ENCODE data around the gene INPP5D. TPM values are rescaled to one million over a fixed set of nuclear protein-coding genes. Genes with fewer than 3 reads are reported as not detected.

The INPP5D gene
- total RNA-seq, 1 donor from 2014 or later, result 26.6 TPM

GRCh38 chr2:233244818-233245217 lies 184.7 kb downstream of the INPP5D start:
- H3K36me3 ChIP-seq (ENCODE audit: control insufficient read depth, insufficient read depth, low read length), result no peaks in the 10 kb centered on the region
- no peaks in the 10 kb centered on the region for H3K27me3 ChIP-seq (ENCODE audit: control insufficient read depth, insufficient read depth, low read length)
- TF ChIP-seq, protein P1, sequence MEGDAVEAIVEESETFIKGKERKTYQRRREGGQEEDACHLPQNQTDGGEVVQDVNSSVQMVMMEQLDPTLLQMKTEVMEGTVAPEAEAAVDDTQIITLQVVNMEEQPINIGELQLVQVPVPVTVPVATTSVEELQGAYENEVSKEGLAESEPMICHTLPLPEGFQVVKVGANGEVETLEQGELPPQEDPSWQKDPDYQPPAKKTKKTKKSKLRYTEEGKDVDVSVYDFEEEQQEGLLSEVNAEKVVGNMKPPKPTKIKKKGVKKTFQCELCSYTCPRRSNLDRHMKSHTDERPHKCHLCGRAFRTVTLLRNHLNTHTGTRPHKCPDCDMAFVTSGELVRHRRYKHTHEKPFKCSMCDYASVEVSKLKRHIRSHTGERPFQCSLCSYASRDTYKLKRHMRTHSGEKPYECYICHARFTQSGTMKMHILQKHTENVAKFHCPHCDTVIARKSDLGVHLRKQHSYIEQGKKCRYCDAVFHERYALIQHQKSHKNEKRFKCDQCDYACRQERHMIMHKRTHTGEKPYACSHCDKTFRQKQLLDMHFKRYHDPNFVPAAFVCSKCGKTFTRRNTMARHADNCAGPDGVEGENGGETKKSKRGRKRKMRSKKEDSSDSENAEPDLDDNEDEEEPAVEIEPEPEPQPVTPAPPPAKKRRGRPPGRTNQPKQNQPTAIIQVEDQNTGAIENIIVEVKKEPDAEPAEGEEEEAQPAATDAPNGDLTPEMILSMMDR (IDR thresholded peaks at IDR 0.05; ENCODE audit: insufficient read depth, low read length, severe bottlenecking), result no peak
- DNase-seq (ENCODE audit: low read depth) (peak; percentile 87), FAIRE-seq (no peak)
- no peak overlapping the region for H3K4me3 ChIP-seq (ENCODE audit: low read depth, low read length)

DNA sequence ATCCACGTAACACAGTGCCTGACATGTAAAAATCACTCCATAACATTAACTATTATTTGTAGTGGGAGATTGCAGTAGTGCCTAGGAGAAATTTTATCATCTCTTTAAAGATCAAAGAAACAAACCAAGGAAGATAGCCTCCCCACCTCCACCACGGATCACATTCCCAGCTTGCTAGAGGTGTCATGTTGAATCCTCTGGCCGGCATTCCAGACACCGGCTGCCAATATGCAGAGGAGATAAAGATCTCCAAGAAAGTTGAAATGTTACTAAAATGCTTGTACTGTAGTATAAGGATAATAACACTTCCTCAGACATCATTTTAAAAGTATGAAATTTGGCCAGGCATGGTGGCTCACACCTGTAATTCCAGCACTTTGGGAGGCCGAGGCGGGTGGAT lies 185.3 kb downstream of the INPP5D start:
- no peaks in the 10 kb centered on the region for H3K27me3 ChIP-seq (ENCODE audit: control insufficient read depth, insufficient read depth, low read length)
- no peak for FAIRE-seq
- TF ChIP-seq, protein P1 (IDR thresholded peaks at IDR 0.05; ENCODE audit: insufficient read depth, low read length, severe bottlenecking), result no peak
- no peak for DNase-seq (ENCODE audit: low read depth)
- H3K36me3 ChIP-seq (ENCODE audit: control insufficient read depth, insufficient read depth, low read length), result no peaks in the 10 kb centered on the region
- H3K4me3 ChIP-seq (ENCODE audit: low read depth, low read length), result no peak overlapping the region

- FAIRE-seq (no peak), DNase-seq (ENCODE audit: low read depth) (peak; percentile 44)
- Histone ChIP-seq H3K36me3 (ENCODE audit: control insufficient read depth, insufficient read depth, low read length) (no peaks in the 10 kb centered on the region), H3K4me3 (ENCODE audit: low read depth, low read length) (no peak overlapping the region), H3K27me3 (ENCODE audit: control insufficient read depth, insufficient read depth, low read length) (no peaks in the 10 kb centered on the region)
- TF ChIP-seq, protein P1 (IDR thresholded peaks at IDR 0.05; ENCODE audit: insufficient read depth, low read length, severe bottlenecking), result no peak
These were observed 187.0 kb downstream of the INPP5D start for GRCh38 chr2:233247116-233247515.

GRCh38 chr2:233247744-233248143 lies 187.6 kb downstream of the INPP5D start:
- DNase-seq (ENCODE audit: low read depth) (peak; percentile 100), FAIRE-seq (no peak)
- Histone ChIP-seq H3K4me3 (ENCODE audit: low read depth, low read length) (no peak overlapping the region), H3K27me3 (ENCODE audit: control insufficient read depth, insufficient read depth, low read length) (no peaks in the 10 kb centered on the region), H3K36me3 (ENCODE audit: control insufficient read depth, insufficient read depth, low read length) (no peaks in the 10 kb centered on the region)
- TF ChIP-seq, protein P1 (IDR thresholded peaks at IDR 0.05; ENCODE audit: insufficient read depth, low read length, severe bottlenecking), result no peak

DNA sequence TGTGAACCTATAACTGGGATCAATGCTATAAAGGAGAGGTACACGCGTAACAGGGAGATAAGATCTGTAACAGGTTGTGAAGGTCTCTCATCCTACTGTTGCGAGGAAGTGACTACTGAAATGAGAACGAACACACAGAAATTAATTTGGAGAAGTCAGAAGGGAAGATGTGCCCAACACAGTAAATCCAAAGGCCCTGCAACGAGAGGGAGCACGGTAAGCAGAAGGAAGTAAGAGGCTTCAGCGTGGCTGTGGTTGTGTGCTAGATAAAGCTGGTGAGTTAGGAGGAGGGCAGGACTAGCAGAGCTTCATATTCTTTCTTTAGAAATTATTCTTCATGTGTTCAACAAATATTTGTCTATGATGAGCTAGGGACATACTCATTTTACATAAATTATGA lies 188.9 kb downstream of the INPP5D start:
- TF ChIP-seq, protein P1 (IDR thresholded peaks at IDR 0.05; ENCODE audit: insufficient read depth, low read length, severe bottlenecking), result no peak
- no peaks in the 10 kb centered on the region for H3K36me3 ChIP-seq (ENCODE audit: control insufficient read depth, insufficient read depth, low read length)
- no peak overlapping the region for H3K4me3 ChIP-seq (ENCODE audit: low read depth, low read length)
- FAIRE-seq (no peak), DNase-seq (ENCODE audit: low read depth) (no peak)
- no peaks in the 10 kb centered on the region for H3K27me3 ChIP-seq (ENCODE audit: control insufficient read depth, insufficient read depth, low read length)

DNA sequence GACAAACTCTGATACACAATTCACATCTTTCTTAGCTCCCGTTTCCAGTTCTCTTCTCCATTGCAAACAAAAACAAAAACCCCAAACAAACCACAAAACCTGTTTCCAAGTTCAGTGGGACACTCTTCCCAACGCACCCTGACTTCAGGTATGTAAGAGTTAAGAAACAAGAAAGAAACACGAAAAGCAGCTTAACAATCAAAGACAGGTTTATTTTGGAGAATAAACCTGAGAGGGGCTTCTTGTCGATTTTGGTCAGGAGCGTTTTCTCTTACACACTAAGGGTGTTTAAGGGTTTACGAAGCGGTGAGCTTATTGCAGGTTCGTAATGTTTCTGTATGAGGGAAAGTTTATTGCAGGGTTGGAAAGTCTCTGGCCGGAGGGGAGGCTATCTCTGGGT lies 190.4 kb downstream of the INPP5D start:
- no peaks in the 10 kb centered on the region for H3K27me3 ChIP-seq (ENCODE audit: control insufficient read depth, insufficient read depth, low read length)
- DNase-seq (ENCODE audit: low read depth), result no peak
- no peak overlapping the region for H3K4me3 ChIP-seq (ENCODE audit: low read depth, low read length)
- TF ChIP-seq, protein P1 (IDR thresholded peaks at IDR 0.05; ENCODE audit: insufficient read depth, low read length, severe bottlenecking), result no peak
- FAIRE-seq, result no peak
- H3K36me3 ChIP-seq (ENCODE audit: control insufficient read depth, insufficient read depth, low read length), result no peaks in the 10 kb centered on the region

All from bronchial epithelial cell (primary cell).